ENCODE results near the gene EDDM3A.
"Not testable (repeated sequence)": the region's sequence is repeated elsewhere in the genome, so short reads cannot be mapped to it uniquely, and the experiment has no call there.

EDDM3A gene

GRCh38 chr14:20733684-20734429, 11.8 kb upstream of the EDDM3A start:
- no peak for DNase-seq (ENCODE audit: low read depth)

GRCh38 chr14:20734430-20734806, 11.3 kb upstream of the EDDM3A start:
- DNase-seq (ENCODE audit: low read depth) = no peak

- not testable (repeated sequence) for DNase-seq (ENCODE audit: low read depth)
Observed at GRCh38 chr14:20738292-20738691, 7.4 kb upstream of the EDDM3A start.

- DNase-seq (ENCODE audit: low read depth) = no peak
Observed at GRCh38 chr14:20742132-20742531, 3.6 kb upstream of the EDDM3A start.

GRCh38 chr14:20743556-20743955, 2.1 kb upstream of the EDDM3A start:
- DNase-seq (ENCODE audit: low read depth) = no peak

- no peak for DNase-seq (ENCODE audit: low read depth)
Observed at GRCh38 chr14:20746566-20746965, 879 bp downstream of the EDDM3A start.

- no peak for DNase-seq (ENCODE audit: low read depth)
Observed at GRCh38 chr14:20748439-20748838, 2.8 kb downstream of the EDDM3A start.

GRCh38 chr14:20750194-20750593, 4.5 kb downstream of the EDDM3A start:
- DNase-seq (ENCODE audit: low read depth) = no peak

GRCh38 chr14:20751963-20752562, 6.4 kb downstream of the EDDM3A start:
- no peak for DNase-seq (ENCODE audit: low read depth)

- DNase-seq (ENCODE audit: low read depth) = no peak
Observed at GRCh38 chr14:20754308-20754707, 8.6 kb downstream of the EDDM3A start.

- DNase-seq (ENCODE audit: low read depth) = no peak
Observed at GRCh38 chr14:20755037-20755436, 9.3 kb downstream of the EDDM3A start.

- no peak for DNase-seq (ENCODE audit: low read depth)
Observed at GRCh38 chr14:20757965-20758364, 12.3 kb downstream of the EDDM3A start.

- DNase-seq (ENCODE audit: low read depth) = not testable (repeated sequence)
Observed at GRCh38 chr14:20759465-20759864, 13.8 kb downstream of the EDDM3A start.

- DNase-seq (ENCODE audit: low read depth) = no peak
Observed at GRCh38 chr14:20760950-20761349, 15.3 kb downstream of the EDDM3A start.

- DNase-seq (ENCODE audit: low read depth) = no peak
Observed at GRCh38 chr14:20768593-20768892, 22.9 kb downstream of the EDDM3A start.

- no peak for DNase-seq (ENCODE audit: low read depth)
Observed at GRCh38 chr14:20769421-20769820, 23.7 kb downstream of the EDDM3A start.

- DNase-seq (ENCODE audit: low read depth) = no peak
Observed at GRCh38 chr14:20772650-20773049, 27.0 kb downstream of the EDDM3A start.

GRCh38 chr14:20774258-20774824, 28.7 kb downstream of the EDDM3A start:
- no peak for DNase-seq (ENCODE audit: low read depth)

- DNase-seq (ENCODE audit: low read depth) = no peak
Observed at GRCh38 chr14:20775043-20775442, 29.4 kb downstream of the EDDM3A start.

- no peak for DNase-seq (ENCODE audit: low read depth)
Observed at GRCh38 chr14:20775901-20776300, 30.2 kb downstream of the EDDM3A start.

- no peak for DNase-seq (ENCODE audit: low read depth)
Observed at GRCh38 chr14:20781803-20782202, 36.1 kb downstream of the EDDM3A start.

- DNase-seq (ENCODE audit: low read depth) = no peak
Observed at GRCh38 chr14:20782280-20782890, 36.7 kb downstream of the EDDM3A start.

- DNase-seq (ENCODE audit: low read depth) = no peak
Observed at GRCh38 chr14:20787025-20787424, 41.3 kb downstream of the EDDM3A start.
